Measurements from ENCODE around the gene FNDC3A. TPM values are rescaled to one million over a fixed set of nuclear protein-coding genes. Genes with fewer than 3 reads are reported as not detected.
"Not testable (repeated sequence)": the region's sequence is repeated elsewhere in the genome, so short reads cannot be mapped to it uniquely, and the experiment has no call there.

FNDC3A gene
- total and polyA plus RNA-seq, 12 donors = 24.4 to 91.2 (median 62.4) TPM

GRCh38 chr13:49112782-49113525 lies 137.2 kb downstream of the FNDC3A start:
- TF ChIP-seq POLR2A (IDR thresholded peaks at IDR 0.05) (no peak), CTCF (IDR thresholded peaks at IDR 0.05) (no peak)
- H3K36me3 ChIP-seq (replicated peaks in 1 of 2) = peaks cover 0 to 27% of the 10 kb centered on the region in 2 donors
- no peaks in the 10 kb centered on the region for H3K9me3 ChIP-seq (replicated peaks in 1 of 3)
- intact Hi-C loops (cut with DNase I) = no loop called here
- peak overlapping the region in 1 of 4 donors; percentile 21 for H3K4me3 ChIP-seq
- 39 to 47% (median 44%) methylated on average over 5 of the region's 5 CpGs for WGBS, 4 donors
- no peak for DNase-seq
- no peak overlapping the region for H3K27ac ChIP-seq
- H3K27me3 ChIP-seq = no peaks in the 10 kb centered on the region
- peaks cover 21 to 41% of the 10 kb centered on the region in 2 donors for H3K4me1 ChIP-seq (replicated peaks in 1 of 2)

GRCh38 chr13:49113526-49114286 lies 138.0 kb downstream of the FNDC3A start:
- no peaks in the 10 kb centered on the region for H3K27me3 ChIP-seq
- H3K27ac ChIP-seq = no peak overlapping the region
- TF ChIP-seq CTCF (IDR thresholded peaks at IDR 0.05) (no peak), POLR2A (IDR thresholded peaks at IDR 0.05) (no peak)
- intact Hi-C loops (cut with DNase I) = no loop called here
- peak overlapping the region in 1 of 4 donors; percentile 21 for H3K4me3 ChIP-seq
- peaks cover 0 to 35% of the 10 kb centered on the region in 2 donors for H3K36me3 ChIP-seq (replicated peaks in 1 of 2)
- WGBS, 4 donors = 2 to 3% (median 3%) methylated on average over 1 of the region's 1 CpG
- no peak for DNase-seq
- H3K9me3 ChIP-seq (replicated peaks in 1 of 3) = no peaks in the 10 kb centered on the region
- peaks cover 21 to 41% of the 10 kb centered on the region in 2 donors for H3K4me1 ChIP-seq (replicated peaks in 1 of 2)

- no peaks in the 10 kb centered on the region for H3K27me3 ChIP-seq
- H3K4me3 ChIP-seq = no peak overlapping the region
- H3K9me3 ChIP-seq (replicated peaks in 1 of 3) = no peaks in the 10 kb centered on the region
- intact Hi-C loops (cut with DNase I) = no loop called here
- DNase-seq = no peak
- H3K4me1 ChIP-seq (replicated peaks in 1 of 2) = peaks cover 15 to 27% of the 10 kb centered on the region in 2 donors
- no peak overlapping the region for H3K27ac ChIP-seq
- 91 to 98% (median 97%) methylated on average over 2 of the region's 2 CpGs for WGBS, 4 donors
- H3K36me3 ChIP-seq (replicated peaks in 1 of 2) = peaks cover 0 to 42% of the 10 kb centered on the region in 2 donors
- TF ChIP-seq CTCF (IDR thresholded peaks at IDR 0.05) = no peak
- TF ChIP-seq POLR2A (IDR thresholded peaks at IDR 0.05) = no peak
Measured at GRCh38 chr13:49116873-49117272, 141.2 kb downstream of the FNDC3A start.

- H3K4me3 ChIP-seq; H3K27me3 ChIP-seq; DNase-seq; H3K27ac ChIP-seq; intact Hi-C loops (cut with DNase I); H3K9me3 ChIP-seq (replicated peaks in 1 of 3): not testable (repeated sequence)
- WGBS, 4 donors = 87 to 100% (median 97%) methylated on average over 4 to 6 of the region's 6 CpGs
- Histone ChIP-seq H3K4me1 (replicated peaks in 1 of 2) (peaks cover 2 to 11% of the 10 kb centered on the region in 2 donors), H3K36me3 (replicated peaks in 1 of 2) (peaks cover 0 to 42% of the 10 kb centered on the region in 2 donors)
Measured at GRCh38 chr13:49118455-49118854, 142.7 kb downstream of the FNDC3A start.
